Gastrocnemius medialis (tissue), 4 donors: ENCODE data around the gene ID1.

Experiments used
- POLR2A ChIP-seq, 2 donors: fragments of 450-650 bp; IDR thresholded peaks; one replicate each; pipeline ENCODE4 v1.6.1; 2017; ENCODE audit warnings: antibody characterized with exemption in 2 of 2, mild to moderate bottlenecking in 2 of 2, moderate library complexity in 2 of 2
- TF ChIP-seq, protein P1 (sequence below), 5 experiments: fragments of 450-650 bp in 3 of 5; fragments of 200-600 bp in 2 of 5; sonication (generic) in 2 of 5; IDR thresholded peaks in 4 of 5; conservative IDR thresholded peaks in 1 of 5; 1 replicate in 4 of 5; 2 replicates in 1 of 5; pipeline ENCODE4 v1.5.1; 2016 to 2019; ENCODE audit warnings: antibody characterized with exemption in 5 of 5, mild to moderate bottlenecking in 3 of 5, moderate library complexity in 3 of 5

GRCh38 chr20:31643522-31643921, 38.4 kb downstream of the ID1 start:
- TF ChIP-seq, protein P1, sequence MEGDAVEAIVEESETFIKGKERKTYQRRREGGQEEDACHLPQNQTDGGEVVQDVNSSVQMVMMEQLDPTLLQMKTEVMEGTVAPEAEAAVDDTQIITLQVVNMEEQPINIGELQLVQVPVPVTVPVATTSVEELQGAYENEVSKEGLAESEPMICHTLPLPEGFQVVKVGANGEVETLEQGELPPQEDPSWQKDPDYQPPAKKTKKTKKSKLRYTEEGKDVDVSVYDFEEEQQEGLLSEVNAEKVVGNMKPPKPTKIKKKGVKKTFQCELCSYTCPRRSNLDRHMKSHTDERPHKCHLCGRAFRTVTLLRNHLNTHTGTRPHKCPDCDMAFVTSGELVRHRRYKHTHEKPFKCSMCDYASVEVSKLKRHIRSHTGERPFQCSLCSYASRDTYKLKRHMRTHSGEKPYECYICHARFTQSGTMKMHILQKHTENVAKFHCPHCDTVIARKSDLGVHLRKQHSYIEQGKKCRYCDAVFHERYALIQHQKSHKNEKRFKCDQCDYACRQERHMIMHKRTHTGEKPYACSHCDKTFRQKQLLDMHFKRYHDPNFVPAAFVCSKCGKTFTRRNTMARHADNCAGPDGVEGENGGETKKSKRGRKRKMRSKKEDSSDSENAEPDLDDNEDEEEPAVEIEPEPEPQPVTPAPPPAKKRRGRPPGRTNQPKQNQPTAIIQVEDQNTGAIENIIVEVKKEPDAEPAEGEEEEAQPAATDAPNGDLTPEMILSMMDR (IDR thresholded peaks at IDR 0.05 in 4 of 5, conservative IDR thresholded peaks at IDR 0.05 in 1 of 5), result no peak
- TF ChIP-seq POLR2A (IDR thresholded peaks at IDR 0.05), result no peak
